HG02884 (cell line): Measurements from ENCODE around the gene GAS6.
"Not testable (repeated sequence)": the region's sequence is repeated elsewhere in the genome, so short reads cannot be mapped to it uniquely, and the experiment has no call there.

Experiments used
- ATAC-seq: cut with Tn5 transposase; IDR thresholded peaks from one replicate; pipeline ENCODE4 v1.9.1; 2021; ENCODE audit warnings: mild to moderate bottlenecking, moderate library complexity; ENCODE audit not compliant: unreplicated experiment

The GAS6 gene

GRCh38 chr13:113810640-113811039 lies 53.2 kb downstream of the GAS6 start:
- ATAC-seq = no peak

GRCh38 chr13:113809934-113810333 lies 53.9 kb downstream of the GAS6 start:
- no peak for ATAC-seq

GRCh38 chr13:113808058-113808834 lies 55.6 kb downstream of the GAS6 start:
- ATAC-seq = no peak

GRCh38 chr13:113806526-113806925 lies 57.4 kb downstream of the GAS6 start:
- no peak for ATAC-seq

GRCh38 chr13:113806104-113806471 lies 57.8 kb downstream of the GAS6 start:
- ATAC-seq = no peak

- no peak for ATAC-seq
Measured at GRCh38 chr13:113805431-113806103, 58.3 kb downstream of the GAS6 start.

- no peak for ATAC-seq
Measured at GRCh38 chr13:113804703-113805430, 59.0 kb downstream of the GAS6 start.

- no peak for ATAC-seq
Measured at GRCh38 chr13:113804017-113804702, 59.7 kb downstream of the GAS6 start.

- no peak for ATAC-seq
Measured at GRCh38 chr13:113803409-113804016, 60.4 kb downstream of the GAS6 start.

GRCh38 chr13:113802761-113803160 lies 61.1 kb downstream of the GAS6 start:
- no peak for ATAC-seq

GRCh38 chr13:113802090-113802531 lies 61.8 kb downstream of the GAS6 start:
- no peak for ATAC-seq

- no peak for ATAC-seq
Measured at GRCh38 chr13:113801289-113801961, 62.5 kb downstream of the GAS6 start.

GRCh38 chr13:113800576-113800926 lies 63.3 kb downstream of the GAS6 start:
- no peak for ATAC-seq

GRCh38 chr13:113798200-113798811 lies 65.6 kb downstream of the GAS6 start:
- no peak for ATAC-seq

GRCh38 chr13:113796964-113797676 lies 66.8 kb downstream of the GAS6 start:
- ATAC-seq = no peak

GRCh38 chr13:113796211-113796963 lies 67.5 kb downstream of the GAS6 start:
- no peak for ATAC-seq

- ATAC-seq = not testable (repeated sequence)
Measured at GRCh38 chr13:113795362-113795761, 68.5 kb downstream of the GAS6 start.

GRCh38 chr13:113794764-113795173 lies 69.1 kb downstream of the GAS6 start:
- no peak for ATAC-seq
